DMS53 treated with DMSO at 0.1 percent for 48 hours (cell line): ENCODE results near the gene TPST1.
"Not testable (repeated sequence)": the region's sequence is repeated elsewhere in the genome, so short reads cannot be mapped to it uniquely, and the experiment has no call there.

Source experiments
- DNase-seq: peaks from one replicate; lab custom pipeline; 2025; ENCODE audit not compliant: unreplicated experiment; lab: John Stamatoyannopoulos, UW

Gene TPST1

DNA sequence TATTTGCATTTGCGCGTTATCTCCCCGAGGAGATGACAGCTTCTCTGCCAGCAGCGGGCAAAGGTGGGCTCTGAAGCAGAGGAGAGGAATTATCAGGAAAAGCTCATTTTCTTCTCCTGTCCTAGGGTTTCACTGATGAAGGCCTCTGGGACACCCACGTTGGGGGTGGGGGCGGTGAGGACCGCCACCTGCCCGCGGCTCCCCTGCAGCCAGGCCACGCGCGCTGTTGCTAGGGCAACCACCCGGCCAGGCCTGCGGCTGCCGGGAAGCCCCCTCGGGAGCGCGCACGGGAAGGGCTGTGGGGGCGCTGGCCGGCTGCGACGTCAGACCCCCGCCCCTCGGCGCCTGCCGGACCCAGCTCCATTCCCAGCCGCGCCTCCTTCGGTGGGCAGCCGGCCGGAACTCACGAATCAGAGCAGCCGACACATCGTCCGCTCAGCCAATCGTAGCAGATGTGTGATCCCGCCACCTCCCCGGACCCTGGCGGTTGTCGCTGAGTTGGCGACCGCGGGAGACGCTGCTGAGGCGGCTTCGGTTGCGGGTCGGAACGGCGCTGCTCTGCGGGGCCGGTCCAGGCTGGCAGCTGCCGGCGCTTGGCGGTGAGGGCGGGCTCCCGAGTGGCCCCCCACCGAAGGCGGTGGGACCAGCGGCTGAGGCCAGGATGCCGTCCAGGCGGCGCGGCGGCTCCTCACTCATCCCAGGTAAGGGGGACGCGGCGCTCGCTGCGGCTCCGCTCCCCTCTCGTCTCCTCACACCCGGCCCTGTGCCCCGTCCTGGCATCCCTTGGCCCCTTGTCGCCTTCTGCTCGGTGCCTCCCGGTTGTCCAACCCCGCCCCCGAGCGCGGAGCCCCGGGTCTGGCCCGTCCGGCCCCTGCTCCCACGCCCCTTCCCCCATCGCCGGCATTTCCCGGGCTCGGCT is at the start of gene TPST1:
TSS of gene TPST1 (plus strand) at position 513 of the 919 bp plus-strand sequence. CDS start 35,092 bp downstream, outside the sequence.
- peak; percentile 72 for DNase-seq

DNA sequence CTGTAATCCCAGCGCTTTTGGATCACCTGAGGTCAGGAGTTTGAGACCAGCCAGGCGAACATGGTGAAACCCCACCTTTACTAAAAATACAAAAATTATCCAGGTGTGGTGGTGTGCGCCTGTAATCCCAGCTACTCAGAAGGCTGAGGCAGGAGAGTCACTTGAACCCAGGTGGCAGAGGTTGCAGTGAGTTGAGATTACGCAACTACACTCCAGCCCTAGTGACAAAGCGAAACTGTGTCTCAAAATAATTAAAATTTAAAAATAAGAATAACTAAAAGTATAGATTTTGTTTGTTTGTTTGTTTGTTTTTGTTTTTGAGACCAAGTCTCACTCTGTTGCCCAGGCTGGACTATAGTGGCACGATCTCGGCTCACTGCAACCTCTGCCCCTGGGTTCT is 49.1 kb upstream of the TPST1 start:
- not testable (repeated sequence) for DNase-seq

DNA sequence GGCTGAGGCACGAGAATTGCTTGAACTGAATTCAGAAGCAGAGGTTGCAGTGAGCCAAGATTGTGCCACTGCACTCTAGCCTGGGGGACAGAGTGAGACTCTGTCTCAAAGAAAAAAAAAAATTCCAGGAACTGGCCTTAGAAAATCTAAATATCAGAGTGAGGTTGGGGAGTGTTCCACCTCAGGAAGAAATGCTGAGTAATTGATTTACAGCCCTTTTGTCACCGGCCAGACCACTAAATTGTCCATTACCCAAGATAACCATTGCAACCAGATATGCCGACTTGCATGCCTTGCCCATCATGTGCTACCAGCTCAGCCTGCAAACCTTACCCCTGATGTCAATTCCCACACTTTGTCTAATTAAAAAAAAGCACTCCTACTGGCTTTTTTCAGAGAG is 48.1 kb upstream of the TPST1 start:
- no peak for DNase-seq

DNA sequence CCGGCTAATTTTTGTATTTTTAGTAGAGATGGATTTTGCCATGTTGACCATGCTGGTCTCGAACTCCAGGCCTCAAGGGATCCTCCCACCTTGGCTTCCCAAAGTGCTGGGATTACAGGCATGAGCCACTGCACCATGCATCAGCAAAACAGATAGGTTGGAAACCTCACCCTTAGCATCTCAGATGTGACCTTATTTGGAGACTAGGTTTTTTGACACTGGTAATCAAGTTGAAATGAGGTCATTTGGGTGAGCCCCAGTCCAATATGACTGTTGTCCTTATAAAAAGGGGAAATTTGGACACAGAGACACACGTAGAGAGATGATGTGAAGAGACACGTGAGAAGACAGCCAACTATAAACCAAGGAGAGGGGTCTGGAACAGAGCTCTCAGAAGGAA is 42.5 kb upstream of the TPST1 start:
- DNase-seq, result no peak

DNA sequence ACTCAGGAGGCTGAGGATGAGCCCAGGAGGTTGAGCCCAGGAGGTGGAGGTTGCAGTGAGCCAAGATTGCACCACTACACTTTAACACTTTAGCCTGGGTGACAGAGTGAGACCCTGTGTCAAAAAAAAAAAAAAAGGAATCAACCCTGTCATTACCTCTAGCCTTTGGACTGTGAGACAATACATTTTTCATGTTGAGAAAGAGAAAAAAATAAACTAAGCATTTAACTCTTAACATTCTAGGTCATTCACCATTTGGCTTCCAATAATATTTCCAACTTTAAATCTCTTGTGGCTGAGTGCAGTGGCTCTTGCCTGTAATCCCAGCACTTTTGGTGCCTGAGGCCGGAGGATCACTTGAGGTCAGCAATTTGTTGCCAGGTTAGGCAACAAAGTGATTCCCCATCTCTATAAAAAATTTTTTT is 41.9 kb upstream of the TPST1 start:
- no peak for DNase-seq

DNA sequence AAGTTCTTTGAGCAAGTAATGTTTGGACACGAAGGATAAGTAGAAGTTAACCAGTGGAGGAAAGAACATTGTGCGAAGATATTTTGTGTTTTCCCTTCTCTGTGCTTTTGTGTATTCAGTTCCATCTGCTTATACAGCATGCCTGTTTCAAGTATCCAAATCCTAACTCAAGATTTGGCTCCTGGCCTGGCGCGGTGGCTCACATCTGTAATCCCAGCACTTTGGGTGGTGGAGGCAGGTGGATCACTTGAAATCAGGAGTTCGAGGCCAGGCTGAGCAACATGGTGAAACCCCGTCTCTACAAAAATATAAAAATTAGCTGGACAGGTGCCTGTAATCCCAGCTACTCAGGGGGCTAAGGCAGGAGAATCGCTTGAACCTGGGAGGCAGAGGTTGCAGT is 40.8 kb upstream of the TPST1 start:
- no peak for DNase-seq

DNA sequence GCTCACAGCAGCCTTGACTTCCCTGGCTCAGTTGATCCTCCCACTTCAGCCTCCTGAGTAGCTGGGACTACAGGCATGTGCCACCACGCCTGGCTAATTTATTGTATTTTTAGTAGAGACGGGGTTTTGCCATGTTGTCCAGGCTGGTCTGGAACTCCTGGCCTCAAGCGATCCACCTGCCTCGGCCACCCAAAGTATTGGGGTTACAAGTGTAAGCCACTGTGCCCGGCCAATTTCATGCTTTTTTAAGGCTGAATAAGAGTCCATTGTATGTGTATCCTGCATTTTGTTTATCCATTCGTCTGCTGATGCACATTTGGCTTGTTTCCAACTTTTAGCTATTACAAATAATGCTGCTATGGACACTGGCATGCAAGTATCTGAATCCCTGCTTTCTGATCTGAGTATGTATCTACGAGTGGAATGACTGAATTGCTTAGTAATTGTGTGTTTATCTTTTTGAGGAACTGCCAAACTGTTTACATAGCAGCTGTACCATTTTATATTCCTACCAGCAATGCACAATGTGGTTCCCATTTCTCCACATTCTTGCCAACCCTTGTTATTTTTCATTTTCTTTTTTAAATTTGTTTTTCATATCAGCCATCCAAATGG is 37.3 kb upstream of the TPST1 start:
- DNase-seq, result peak; percentile 86

DNA sequence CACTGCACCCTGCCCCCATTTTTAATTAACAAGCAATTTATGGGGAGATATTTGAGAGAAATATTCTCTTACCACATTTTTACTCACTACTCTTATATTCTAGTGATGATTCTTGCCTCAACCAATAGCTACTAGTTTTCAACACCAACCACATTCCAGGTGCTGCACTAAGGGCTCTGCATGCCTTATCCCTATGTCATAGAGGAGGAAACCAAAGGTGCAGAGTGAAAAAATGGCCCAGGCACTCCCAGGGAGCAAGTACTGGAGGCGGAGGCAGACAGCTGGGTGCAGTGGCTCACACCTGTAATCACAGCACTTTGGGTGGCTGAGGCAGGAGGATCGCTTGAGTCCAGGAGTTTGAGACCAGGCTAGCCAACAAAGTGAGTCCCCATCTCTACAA is 35.5 kb upstream of the TPST1 start:
- DNase-seq, result no peak

DNA sequence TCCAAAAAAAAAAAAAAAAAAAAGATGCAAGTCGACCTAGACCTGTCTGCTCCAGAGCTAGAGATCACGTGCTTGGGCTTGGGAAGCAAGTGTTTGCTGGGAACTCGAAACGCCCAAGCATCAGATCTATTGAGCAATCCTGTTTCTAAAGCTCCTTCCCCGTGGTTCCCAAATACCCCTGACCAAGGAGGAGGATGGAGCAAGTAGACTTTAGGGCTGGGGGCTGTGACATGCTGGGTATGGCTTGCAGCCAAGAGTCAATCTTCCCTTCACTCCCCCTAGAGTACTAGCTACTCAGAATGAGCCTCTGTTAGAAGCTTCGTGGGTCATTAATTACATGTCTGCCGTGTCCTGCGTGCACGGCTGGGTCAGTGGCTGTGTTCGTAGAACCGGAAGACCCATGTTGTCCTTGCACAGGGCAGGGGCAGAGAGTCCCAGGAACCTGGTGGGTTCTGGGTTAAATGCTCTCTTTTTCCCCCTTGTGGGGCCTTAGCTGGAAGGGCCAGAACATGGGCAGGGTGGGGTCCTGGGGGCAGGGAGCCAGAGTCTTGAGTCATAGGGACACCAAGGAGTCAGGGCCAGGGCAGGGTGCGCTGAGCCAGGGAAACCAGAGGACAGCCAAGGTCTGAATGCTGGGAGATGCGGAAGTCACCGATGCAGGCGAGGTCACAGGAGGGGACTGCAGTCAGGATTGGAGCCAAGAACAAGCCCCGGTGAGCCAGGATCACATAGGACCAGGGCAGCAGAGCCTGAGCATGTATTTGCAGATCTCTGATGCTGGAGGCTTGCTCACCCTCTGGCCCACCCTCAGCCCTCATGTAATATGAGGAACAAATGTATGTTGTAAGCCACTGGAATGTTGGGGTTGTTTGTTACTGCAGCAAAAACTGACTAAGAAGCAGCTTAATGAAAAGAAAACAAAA is 34.6 kb upstream of the TPST1 start:
- DNase-seq, result no peak

DNA sequence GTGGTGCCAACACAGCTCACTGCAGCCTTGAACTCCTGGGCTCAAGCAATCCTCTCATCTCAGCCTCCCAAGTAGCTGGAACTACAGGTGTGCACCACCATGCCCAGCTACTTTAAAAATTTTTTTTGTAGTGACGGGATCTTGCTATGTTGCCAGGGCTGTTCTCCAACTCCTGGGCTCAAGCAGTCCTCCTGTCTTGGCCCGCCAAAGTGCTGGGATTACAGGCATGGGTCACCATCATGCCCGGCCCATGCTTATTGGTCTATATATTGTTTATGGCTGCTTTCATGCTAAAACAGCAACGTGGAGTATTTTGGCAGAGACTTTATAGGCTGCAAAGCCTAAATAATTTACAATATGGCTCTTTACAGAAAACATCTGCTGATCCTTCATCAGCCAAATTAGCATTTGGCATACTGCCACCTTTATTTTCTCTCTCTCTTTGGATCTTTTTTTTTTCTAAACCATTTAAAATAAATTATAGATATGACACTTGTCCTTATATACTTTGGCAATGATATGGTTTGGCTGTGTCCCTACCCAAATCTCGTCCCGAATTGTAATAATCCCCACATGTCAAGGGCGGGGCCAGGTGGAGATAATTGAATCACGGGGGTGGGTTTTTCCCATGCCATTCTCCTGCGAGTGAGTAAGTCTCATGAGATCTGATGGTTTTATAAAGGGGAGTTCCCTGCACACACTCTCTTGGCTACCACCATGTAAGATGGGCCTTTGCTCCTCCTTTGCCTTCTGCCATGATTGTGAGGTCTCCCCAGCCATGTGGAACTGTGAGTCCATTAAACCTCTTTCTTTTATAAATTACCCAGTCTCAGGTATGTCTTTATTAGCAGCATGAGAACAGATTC is 32.4 kb upstream of the TPST1 start:
- DNase-seq, result not testable (repeated sequence)

DNA sequence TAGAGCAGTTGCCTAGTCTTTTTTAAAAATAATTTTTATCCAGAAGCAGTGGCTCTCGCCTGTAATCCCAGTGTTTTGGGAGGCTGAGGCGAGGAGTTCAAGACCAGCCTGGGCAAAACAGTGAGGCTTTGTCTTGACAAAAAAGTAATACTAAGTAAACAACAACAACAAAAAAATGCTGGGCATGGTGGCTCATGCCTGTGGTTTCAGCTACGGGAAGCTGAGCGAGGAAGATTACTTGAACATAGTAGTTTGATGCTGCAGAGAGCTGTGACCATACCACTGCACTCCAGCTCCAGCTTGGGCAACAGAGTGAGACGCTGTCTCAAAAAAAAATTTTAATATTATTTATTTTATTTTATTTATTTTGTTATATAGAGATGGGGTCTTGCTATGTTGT is 31.3 kb upstream of the TPST1 start:
- no peak for DNase-seq

DNA sequence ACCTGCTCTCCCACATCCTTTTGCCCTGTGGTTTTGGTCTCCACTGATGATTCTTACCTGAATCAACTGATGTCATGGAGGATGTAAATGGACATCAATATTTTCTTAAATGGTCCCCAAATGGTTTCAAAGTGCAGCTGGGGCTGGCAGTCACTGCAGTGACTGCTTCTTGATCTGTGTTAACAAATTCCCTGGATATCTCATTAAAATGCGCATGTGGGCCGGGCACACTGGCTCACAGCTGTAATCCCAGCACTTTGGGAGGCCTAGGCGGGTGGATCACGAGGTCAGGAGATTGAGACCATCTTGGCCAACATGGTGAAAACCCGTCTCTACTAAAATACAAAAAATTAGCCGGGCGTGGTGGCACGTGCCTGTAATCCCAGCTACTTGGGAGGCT is 30.1 kb upstream of the TPST1 start:
- not testable (repeated sequence) for DNase-seq

DNA sequence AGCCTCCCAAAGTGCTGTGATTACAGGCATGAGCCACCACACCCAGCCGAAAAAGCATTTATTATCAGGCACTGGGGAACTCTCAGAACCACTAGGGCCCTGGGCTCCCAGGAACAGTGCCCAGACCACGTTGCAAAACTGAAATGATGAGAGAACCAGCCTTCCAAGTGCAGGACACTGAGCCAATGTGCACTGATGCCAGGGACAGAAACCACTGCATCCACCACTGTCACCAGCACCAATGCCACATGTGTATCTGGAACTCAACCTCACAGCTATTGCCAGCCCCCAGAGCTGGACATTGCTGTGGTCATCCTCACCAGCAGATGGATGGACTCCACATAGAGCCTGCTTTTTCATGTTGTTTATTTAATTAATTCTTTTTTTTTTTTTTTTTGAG is 28.2 kb upstream of the TPST1 start:
- no peak for DNase-seq

DNA sequence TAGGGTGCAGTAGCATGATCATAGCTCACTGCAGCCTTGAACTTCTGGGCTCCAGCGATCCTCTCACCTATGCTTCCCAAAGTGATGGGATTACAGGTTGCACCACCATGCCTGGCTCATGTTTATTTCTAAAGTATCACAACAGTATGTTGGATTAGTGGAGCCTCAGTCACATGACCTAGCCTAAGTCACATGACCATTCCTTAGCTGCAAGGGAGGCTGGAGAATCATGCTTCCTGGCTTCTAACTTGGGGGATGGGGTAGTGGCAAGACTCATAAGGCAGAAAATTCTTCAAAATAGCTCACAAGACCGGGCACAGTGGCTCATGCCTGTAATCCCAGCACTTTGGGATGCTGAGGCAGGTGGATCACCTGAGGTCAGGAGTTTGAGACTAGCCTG is 26.9 kb upstream of the TPST1 start:
- DNase-seq, result no peak

DNA sequence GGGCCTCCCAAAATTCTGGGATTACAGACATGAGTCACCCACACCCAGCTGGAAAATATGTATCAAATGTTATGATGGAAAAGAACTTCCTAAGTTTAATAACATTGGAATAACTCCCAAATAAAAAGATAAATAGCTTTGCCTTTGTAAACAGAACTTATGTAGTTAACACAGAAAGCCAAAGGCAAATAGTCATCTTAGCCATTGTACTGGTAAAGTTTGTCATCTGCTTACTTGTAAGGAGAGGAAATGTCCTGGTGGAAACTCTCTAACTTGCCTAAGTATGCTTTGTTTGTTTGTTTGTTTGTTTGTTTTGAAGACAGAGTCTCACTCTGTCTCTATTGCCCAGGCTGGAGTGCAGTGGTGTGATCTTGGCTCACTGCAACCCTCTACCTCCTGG is 23.8 kb upstream of the TPST1 start:
- no peak for DNase-seq

DNA sequence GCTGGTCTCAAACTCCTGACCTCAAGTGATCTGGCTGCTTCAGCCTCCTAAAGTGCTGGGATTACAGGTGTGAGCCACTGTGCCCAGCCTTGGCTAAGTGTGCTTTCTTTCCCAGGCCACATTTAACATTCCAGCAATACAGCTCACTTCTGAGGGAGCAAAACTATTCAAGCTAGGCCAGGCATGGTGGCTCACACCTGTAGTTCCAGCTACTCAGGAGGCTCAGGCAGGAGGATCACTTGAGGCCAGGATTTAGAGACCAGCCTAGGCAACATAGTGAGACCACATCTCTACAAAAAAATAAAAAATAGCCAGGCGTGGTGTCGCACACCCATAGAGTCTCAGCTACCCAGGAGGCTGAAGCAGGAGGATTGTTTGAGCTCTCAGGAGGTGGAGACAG is 23.3 kb upstream of the TPST1 start:
- no peak for DNase-seq

DNA sequence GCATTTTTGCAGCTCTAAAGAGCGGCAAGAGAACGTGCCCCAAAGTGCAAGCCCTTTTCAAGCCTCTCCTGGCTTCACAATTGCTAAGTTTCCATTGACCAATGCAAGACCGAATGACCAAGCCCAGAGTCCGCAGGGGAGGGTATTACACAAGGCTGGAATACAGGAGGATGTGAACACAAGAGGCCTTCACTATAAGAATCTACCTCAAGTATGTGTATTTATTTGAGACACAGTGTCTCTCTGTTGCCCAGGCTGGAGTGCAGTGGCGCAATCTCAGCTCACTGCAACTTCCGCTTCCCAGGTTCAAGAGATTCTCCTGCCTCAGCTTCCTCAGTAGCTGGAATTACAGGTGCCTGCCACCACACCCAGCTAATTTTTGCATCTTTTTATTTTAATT is 22.2 kb upstream of the TPST1 start:
- DNase-seq, result no peak

DNA sequence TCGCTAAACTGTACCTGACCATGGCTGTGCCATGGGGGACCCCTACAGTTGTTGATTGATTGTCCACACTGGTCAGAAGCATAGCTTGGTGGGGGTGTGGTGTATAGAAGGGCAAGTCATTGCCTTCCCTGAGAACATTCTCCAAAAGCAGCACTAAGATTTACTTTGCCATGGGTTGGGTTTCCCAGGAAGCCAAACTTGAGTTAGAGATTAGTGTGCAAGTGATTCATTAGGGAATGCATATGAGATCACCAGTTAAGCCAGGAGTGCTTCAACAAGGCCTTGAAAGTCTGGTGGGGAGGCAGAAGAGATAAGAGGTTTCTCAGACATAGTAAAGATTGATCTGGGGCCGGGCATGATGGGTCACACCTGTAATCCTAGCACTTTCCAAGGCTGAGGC is 21.4 kb upstream of the TPST1 start:
- no peak for DNase-seq

DNA sequence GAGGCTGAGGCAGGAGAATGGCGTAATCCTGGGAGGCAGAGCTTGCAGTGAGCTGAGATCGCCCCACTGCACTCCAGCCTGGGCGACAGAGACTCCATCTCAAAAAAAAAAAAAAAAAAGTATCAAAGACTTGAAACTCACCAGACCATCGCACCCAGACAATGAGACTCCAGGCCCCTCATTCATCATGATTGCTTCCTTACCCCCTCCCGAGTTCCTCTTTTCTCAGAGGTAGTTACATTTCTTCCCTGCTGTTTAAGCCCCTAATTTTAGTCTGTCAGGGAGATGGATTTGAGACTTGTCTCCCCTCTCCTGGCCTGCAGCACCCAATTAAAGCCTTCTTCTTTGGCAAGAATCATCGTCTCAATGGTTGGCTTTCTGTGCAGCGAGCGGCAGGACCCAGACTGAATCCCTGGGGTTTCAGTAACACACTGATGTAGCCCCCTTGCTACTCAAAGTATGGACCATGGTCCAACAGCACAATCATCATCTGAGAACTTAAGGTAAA is 19.4 kb upstream of the TPST1 start:
- DNase-seq, result no peak

DNA sequence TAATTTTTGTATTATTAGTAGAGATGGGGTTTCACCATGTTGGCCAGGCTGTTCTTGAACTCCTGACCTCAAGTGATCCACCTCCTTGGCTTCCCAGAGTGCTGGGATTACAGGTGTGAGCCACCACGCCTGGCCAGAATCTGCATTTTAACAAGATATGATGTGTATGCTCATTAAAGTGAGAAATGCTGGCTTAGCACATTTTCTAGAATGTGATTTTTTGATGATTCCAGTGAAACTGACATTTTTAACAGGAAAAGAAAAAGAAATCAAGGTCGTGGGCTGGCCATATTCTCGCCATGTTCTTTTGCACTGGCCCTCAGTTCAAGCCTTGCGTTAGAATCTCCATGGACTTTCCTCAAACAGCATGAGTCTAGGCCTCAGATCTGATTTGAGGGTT is 18.1 kb upstream of the TPST1 start:
- DNase-seq, result no peak
